ENCODE data around the gene MAGI1. TPM values are rescaled to one million over a fixed set of nuclear protein-coding genes. Genes with fewer than 3 reads are reported as not detected.
A peak's percentile ranks its signal among the peaks of the same experiment; 100 is the strongest.

The MAGI1 gene
- total RNA-seq, 6 donors from 2014 or later: 33.0 to 72.9 (median 62.4) TPM

DNA sequence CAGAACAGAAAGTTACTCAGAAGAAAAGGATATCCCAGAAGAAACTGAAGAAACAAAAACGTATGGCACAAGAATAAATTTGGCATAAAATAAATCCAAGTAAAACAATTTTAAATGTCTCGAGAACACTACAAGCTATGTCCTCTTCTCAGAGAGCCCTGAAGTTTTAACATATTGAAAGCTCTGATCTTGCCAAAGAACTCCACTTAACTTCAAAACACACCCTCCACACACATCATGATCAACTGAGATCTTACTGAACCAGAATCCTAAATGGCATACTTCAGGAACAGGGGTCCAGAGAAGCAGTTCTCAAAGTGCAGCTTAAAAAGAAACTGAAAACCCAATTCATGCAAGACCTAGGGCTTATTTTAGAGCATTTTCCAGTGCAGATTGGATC is 194.3 kb downstream of the MAGI1 start:
- no peak for TF ChIP-seq POLR2AphosphoS5 (IDR thresholded peaks at IDR 0.05)
- TF ChIP-seq POLR2A (IDR thresholded peaks at IDR 0.05): no peak
- no peak for TF ChIP-seq CTCF (IDR thresholded peaks at IDR 0.05)
- TF ChIP-seq EP300 (IDR thresholded peaks at IDR 0.05): no peak
- H3K4me3 ChIP-seq: no peak overlapping the region
- 55 to 80% methylated on average over 2 of the region's 2 CpGs for WGBS, 2 donors
- H3K9me3 ChIP-seq: no peaks in the 10 kb centered on the region
- ATAC-seq (ENCODE audit: low FRiP score in 2 of 2) (peak in 1 of 2 donors; percentile 67), DNase-seq (no peak)
- no peaks in the 10 kb centered on the region for H3K27me3 ChIP-seq
- peaks cover 0 to 9% (median 3%) of the 10 kb centered on the region in 4 donors for H3K4me1 ChIP-seq
- no peaks in the 10 kb centered on the region for H3K36me3 ChIP-seq
- no peak overlapping the region for H3K27ac ChIP-seq

- WGBS, 2 donors: 39 to 80% methylated on average over 1 of the region's 1 CpG
- TF ChIP-seq POLR2AphosphoS5 (IDR thresholded peaks at IDR 0.05) (no peak), POLR2A (IDR thresholded peaks at IDR 0.05) (no peak), EP300 (IDR thresholded peaks at IDR 0.05) (no peak), CTCF (IDR thresholded peaks at IDR 0.05) (no peak)
These were observed 195.0 kb downstream of the MAGI1 start for GRCh38 chr3:65843732-65844131.

GRCh38 chr3:65837604-65838003 is 201.1 kb downstream of the MAGI1 start:
- 91 to 93% methylated on average over 4 of the region's 4 CpGs for WGBS, 2 donors
- ATAC-seq (ENCODE audit: low FRiP score in 2 of 2): no peak
- H3K9me3 ChIP-seq: no peaks in the 10 kb centered on the region
- H3K27me3 ChIP-seq: no peaks in the 10 kb centered on the region
- TF ChIP-seq CTCF (IDR thresholded peaks at IDR 0.05) (no peak), POLR2A (IDR thresholded peaks at IDR 0.05) (no peak), EP300 (IDR thresholded peaks at IDR 0.05) (no peak), POLR2AphosphoS5 (IDR thresholded peaks at IDR 0.05) (no peak)
- H3K4me1 ChIP-seq: peaks cover 0 to 11% (median 4%) of the 10 kb centered on the region in 4 donors
- H3K4me3 ChIP-seq: no peak overlapping the region
- H3K36me3 ChIP-seq: no peaks in the 10 kb centered on the region
- no peak for DNase-seq
- no peak overlapping the region for H3K27ac ChIP-seq

More at GRCh38 chr3:65843732-65844131, 195.0 kb downstream of the MAGI1 start:
- H3K27ac ChIP-seq: no peak overlapping the region
- H3K9me3 ChIP-seq: no peaks in the 10 kb centered on the region
- no peaks in the 10 kb centered on the region for H3K36me3 ChIP-seq
- H3K4me1 ChIP-seq: peaks cover 0 to 9% (median 3%) of the 10 kb centered on the region in 4 donors
- ATAC-seq (ENCODE audit: low FRiP score in 2 of 2) (no peak), DNase-seq (no peak)
- H3K4me3 ChIP-seq: no peak overlapping the region
- no peaks in the 10 kb centered on the region for H3K27me3 ChIP-seq

- DNase-seq (no peak), ATAC-seq (ENCODE audit: low FRiP score in 2 of 2) (no peak)
- no peak for TF ChIP-seq POLR2AphosphoS5 (IDR thresholded peaks at IDR 0.05)
- TF ChIP-seq EP300 (IDR thresholded peaks at IDR 0.05): no peak
- no peak for TF ChIP-seq POLR2A (IDR thresholded peaks at IDR 0.05)
- TF ChIP-seq CTCF (IDR thresholded peaks at IDR 0.05): no peak
- no peaks in the 10 kb centered on the region for H3K36me3 ChIP-seq
- peaks cover 0 to 18% (median 6%) of the 10 kb centered on the region in 4 donors for H3K4me1 ChIP-seq
- H3K27me3 ChIP-seq: no peaks in the 10 kb centered on the region
- no peaks in the 10 kb centered on the region for H3K9me3 ChIP-seq
- H3K27ac ChIP-seq: no peak overlapping the region
- 86 to 88% methylated on average over 1 of the region's 1 CpG for WGBS, 2 donors
- H3K4me3 ChIP-seq: no peak overlapping the region
These were observed 202.7 kb downstream of the MAGI1 start for GRCh38 chr3:65836047-65836446.

GRCh38 chr3:65833761-65834505 is 204.8 kb downstream of the MAGI1 start:
- DNase-seq (no peak), ATAC-seq (ENCODE audit: low FRiP score in 2 of 2) (no peak)
- Histone ChIP-seq H3K4me3 (no peak overlapping the region), H3K27me3 (no peaks in the 10 kb centered on the region), H3K36me3 (no peaks in the 10 kb centered on the region), H3K27ac (no peak overlapping the region), H3K4me1 (peaks cover 0 to 21% (median 7%) of the 10 kb centered on the region in 4 donors), H3K9me3 (no peaks in the 10 kb centered on the region)
- 54 to 63% methylated on average over 2 of the region's 2 CpGs for WGBS, 2 donors
- no peak for TF ChIP-seq EP300 (IDR thresholded peaks at IDR 0.05)
- no peak for TF ChIP-seq POLR2A (IDR thresholded peaks at IDR 0.05)
- no peak for TF ChIP-seq POLR2AphosphoS5 (IDR thresholded peaks at IDR 0.05)
- no peak for TF ChIP-seq CTCF (IDR thresholded peaks at IDR 0.05)
